Stimulated activated CD4-positive, alpha-beta T cell treated with anti-CD3 and anti-CD28 coated beads, Interleukin-4, amount 100 ng/mL, for 24 hours (primary cell): ENCODE measurements around the gene PRIMA1.
"Not testable (repeated sequence)": the region's sequence is repeated elsewhere in the genome, so short reads cannot be mapped to it uniquely, and the experiment has no call there.

Experiments used
- DNase-seq: peaks from one replicate; pipeline ENCODE4 v3.0.0-alpha.2; 2020

PRIMA1 gene, protein sequence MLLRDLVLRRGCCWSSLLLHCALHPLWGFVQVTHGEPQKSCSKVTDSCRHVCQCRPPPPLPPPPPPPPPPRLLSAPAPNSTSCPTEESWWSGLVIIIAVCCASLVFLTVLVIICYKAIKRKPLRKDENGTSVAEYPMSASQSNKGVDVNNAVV

DNA sequence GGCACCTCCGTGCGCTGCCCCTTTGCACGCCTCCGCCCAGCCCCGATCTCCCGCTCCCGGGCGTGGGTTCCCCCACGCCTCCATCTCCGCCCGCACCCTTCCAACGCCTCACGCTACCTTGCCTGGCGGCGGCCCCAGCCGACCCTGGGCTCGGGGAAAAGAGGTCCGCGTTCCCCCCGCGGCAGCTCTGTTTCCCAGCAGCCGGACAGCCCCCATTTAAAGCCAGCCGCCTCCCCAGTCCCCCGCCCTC lies at the start of gene PRIMA1:
PRIMA1 (minus strand) TSS at position 193 of the 250 bp plus-strand sequence. CDS start 767 bp downstream, outside the sequence.
- no peak for DNase-seq

DNA sequence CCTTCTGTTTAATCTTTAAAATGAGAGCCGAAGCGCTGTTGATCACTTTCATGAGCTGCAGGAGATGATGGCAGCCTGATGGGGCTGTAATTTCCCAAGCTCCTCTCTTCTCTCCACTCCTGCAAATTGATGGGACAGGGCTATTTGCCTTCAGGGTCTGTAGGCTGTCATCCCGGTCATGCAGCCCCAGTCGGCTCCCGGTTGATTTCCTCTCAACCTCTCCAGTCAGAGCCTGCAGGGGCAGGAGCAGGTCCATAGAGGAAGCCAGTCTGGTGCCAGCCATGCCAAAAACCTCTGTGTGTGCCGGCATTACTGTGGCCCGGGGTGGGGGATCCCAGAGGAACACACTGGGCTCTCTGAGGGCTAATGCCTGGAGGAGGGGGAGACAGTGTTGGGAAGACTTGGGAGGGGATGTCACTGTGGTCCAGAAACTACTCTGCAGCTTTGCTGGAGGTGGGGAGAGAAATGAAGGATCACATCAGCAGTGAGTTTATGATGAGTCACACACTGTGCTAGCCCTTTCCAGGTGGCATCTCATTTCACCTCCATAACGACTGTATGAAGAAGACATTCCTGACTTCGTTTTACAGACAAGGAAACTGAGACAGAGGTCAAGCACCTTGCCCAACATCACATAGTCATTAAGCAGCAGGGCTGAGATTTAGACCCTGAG lies 46.5 kb upstream of the PRIMA1 start:
- no peak for DNase-seq

DNA sequence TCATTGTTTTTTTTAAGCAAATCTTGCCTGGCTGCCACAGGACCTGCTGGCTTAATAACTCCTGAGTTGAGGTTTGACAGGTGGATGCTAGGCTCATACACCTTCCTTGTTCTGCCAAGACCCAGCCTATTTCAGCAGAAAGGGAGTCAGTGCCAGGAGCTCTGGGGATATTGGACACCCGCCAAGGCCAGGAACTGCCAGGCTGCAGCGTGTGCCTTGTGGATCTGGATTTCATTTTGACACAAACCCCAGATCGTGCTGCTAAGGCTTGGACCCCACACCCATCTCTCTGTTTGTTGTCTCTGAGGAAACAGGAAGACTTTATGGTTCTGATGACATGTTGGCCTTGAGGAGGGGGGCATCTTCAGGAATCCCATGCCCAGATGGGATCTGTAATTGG lies 44.4 kb upstream of the PRIMA1 start:
- no peak for DNase-seq

DNA sequence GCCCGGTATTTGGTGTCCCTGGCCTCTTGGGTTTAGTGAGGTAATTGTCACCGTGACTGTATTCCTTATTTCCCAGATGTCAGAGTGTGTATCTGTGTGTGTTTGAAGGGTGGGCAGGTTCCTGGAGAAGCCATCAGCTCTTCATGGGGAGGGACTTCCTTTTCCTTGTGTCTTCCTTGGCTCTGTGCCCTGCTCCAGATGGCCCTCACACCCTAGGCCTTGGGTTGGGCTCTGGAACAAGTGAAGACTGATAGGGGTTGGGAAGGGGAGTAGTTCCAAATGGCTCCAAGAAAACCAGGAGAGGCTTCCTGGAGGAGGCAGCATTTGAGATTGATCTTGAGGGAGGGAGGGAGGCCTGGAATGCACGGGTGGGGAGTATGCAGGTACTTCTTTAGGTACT lies 43.8 kb upstream of the PRIMA1 start:
- DNase-seq, result no peak

DNA sequence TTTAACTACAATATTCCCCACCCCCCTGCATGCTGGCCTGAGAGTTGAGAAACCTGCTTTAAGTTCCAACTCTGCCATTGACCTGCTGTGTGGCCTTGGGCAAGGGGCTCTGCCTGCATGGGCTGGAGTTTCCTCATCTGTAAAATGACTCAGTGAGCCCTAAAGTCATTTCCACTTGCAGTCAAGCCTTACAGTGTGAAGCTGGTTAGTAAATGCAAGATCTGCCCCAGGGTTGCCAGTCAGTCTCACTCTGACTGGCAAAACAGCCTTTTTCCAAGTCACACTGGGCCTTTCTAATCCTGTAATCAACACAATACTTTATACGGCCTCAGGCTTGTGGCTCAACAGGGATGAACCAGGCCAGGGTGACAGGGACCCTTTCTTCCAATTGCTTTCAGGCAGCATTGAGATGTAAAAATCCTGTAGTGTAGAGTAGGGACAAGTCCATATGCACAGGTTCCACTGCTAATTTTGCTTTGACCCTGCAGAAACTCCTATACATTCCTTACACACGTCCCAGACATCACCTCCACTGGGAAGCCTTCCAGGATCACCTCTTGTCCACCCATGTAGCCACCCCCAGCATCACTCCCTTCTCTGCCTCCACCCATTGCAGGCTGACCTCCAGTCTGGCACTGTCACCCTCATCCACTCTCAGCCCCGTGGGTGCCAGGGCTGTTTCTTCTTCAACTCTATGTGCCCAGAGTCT lies 42.6 kb upstream of the PRIMA1 start:
- no peak for DNase-seq

DNA sequence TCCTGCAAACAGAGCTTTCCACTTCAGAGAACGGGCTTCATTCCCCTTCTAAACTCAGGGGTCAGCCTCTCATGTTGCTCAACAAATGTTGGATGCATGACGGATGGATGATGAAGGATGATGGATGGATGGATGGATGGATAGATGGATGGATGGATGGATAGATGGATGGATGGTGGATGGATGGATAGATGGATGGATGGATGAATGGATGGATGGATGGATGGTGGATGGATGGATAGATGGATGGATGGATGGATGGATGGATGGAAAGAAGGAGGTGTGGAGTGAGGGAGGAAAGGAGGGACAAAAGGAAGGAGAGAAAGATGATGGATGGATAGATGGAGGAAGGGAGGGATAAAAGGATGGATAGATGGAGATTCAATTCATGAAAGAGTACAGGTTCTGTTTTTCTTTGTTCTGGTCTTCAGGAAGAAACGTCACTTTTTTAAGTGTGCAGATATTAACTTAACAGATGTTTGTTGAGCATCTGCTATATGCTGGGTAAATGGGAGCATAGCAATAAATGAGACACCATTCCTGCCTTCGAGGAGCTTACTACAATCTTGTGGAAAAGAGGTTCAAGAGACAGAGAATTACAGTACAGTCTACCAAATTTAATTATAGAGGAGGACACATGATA lies 41.7 kb upstream of the PRIMA1 start:
- no peak for DNase-seq

DNA sequence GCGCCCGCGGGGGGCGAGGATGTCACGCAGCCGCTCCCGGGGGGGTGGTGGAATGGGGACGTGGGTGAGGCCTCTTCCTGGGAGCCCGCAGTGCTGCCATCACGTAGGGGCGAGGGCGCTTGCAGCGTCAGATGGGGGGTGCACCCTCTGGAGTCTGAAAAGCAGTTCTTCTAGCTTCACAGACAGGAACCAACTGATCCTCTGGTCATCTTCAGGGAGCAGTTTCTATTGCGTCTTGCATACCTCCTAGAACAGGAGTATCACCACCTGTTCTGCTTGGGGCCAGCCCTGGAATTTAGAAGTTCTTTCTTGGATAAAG lies 36.9 kb upstream of the PRIMA1 start:
- DNase-seq, result no peak

DNA sequence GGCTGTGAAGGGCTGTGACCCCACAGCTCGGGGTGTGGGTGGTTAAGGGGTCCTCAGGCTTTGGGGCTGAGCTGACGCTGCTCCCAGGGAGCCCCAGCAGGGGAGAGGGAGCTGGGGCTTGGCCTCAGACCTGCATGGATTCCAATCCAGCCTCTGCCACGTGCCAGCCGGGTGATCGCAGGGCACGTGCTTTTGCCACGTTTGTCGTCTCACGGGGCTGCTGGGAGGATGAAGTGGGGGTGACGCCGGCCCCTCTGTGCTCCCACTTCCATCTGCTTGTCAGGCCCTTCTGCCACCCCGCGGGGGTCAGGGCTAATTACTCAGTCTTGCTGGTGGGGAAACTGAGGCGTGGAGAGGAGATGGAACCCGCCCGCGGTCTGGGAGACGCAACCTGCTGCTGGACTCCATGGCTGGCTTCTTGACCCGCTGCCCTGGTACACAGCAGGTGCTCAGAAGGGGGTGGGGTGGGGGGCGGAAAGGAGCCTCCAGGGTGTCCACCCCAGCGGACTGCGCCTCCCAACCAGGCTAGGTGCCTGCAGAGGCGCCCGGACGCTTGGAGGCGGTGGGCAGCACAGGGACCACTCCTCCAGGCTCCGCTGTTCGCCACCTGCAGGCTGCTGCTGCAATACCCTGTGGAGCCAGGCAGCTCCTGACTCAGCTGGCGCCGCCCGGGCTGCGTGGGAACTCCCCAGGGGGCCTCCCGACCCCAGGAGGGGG lies 36.4 kb upstream of the PRIMA1 start:
- DNase-seq, result no peak

DNA sequence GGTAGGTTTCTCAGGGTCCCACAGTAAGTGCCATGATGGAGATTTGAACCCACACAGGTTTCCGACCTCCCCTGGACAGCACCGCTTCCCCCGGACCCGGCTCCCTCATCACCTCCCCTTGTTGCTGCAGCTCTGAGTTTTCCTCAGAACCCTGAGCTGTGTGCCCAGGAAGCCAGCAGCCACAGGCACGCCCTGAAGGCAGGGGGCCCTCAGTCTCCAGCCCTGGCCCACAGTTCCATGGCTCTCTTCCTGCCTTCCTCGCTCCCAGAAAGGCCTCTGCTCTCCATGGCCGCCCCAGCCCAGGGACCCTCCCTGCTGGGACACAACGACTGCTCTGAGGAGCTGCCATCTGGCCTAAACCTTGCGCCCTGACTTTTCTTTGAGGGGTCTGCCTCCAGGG lies 35.8 kb upstream of the PRIMA1 start:
- no peak for DNase-seq

DNA sequence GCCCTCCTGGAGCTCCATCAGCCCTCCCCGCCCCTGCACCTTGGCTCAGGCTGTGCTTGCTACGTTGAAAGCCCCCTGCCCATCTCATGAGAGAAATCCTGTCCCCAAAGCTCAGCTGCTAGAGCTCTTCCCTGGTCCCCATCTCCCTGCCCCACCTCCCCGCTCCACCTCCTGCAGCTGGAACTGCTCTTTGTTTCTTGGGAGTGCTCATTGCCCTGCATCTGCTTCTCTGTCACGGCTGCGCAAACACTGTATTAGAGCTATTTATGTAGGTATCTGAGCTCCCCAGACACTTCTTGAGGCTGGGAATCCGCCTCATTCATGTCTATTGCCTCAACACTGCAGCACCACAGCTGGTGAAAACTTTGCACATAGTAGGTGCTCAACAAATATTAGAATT lies 32.8 kb upstream of the PRIMA1 start:
- no peak for DNase-seq

DNA sequence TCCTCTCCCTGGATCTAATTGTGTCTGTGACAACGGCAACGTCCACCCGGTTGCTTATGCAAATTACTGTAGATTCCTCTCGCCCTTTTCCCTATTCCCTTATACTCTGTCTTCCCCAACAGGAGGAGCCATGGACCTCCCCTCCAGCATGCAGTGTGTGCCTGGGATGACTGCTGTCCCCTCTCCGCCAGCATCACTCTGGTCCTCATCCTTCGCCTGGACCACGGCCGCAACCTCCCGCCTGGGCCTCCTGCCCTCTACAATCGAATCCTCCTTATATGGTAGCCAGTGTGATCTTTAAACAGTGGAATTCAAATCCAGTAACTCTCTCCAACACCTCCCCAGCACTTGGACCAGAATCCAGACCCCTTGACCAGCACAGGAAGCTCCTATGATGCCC lies 30.6 kb upstream of the PRIMA1 start:
- no peak for DNase-seq

DNA sequence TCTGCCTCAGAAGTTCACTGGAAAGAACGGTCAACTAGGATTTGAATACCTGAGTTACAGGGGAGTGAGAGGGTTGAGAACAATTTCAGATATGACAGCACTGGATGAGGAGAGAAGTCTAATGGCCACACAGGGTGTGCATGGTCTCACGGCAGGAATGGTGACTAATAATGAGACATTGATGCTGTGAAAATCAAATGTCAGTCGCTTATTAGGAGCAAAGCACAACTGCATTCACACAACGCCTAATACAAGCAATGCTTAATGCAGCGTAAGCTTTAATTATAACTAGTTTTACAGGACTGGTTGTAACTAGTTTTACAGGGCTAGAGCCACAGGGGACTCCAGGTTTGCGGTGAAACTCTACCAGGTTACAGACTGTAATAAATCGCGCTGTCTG lies 23.4 kb upstream of the PRIMA1 start:
- no peak for DNase-seq

DNA sequence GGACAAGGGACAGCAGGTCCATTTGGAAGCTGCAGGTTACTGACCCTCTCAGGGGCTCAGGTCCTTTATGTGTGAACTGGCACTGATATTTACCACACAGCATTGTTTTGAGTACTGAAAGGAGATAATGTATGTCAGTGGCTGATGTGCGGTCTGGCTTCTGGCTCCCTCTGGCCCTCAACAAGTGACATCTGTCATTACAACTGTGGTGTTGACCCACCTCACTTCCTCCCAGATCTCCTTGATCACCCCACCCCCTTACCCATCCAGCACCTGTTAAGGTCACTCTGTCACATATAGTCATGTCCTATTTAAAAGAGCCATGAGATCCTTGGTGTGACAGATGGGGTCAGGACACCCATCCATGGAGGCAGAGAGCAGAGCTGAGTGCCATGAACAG lies 22.7 kb upstream of the PRIMA1 start:
- DNase-seq, result no peak

DNA sequence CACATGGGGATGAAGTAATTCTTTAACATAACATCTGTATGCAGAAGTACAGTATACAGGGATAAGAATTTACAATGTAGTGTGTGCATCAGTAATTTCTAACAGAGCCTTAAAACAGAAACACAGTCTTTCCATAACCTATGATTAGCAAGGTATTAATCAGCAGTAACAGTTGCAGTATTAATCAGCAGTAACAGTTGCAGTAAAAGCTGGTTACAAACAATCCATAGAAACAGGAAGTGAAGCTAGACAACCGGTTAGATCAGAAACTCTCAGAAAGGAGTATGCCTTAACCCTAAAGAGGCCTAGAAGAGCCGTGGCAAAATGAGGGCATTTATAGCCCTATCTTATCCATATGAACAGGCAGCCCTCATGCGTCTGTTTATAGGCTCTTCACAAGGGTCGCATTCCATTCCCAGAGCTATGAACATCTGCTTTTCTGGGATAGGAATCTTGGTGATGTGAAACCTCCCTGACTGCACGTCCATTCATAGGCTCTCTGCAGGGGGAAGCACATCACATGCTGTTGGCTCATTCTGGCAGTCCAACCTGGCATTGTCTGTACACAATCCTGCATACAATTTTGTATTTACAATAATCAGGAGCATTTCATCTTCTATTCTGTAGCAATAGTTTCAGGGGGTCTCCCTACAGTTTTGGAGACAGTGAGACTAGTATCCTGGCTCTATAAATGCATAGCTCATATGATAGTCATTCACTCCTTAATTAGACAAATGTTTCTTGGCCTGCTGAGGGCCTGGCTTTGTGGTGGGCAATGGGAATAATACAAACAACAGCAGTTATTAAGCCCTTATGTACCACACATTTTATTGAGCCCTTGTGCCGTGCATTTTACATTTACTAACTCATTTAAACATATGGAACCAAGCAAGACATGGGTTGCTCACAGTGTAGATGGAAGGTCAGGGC lies 21.5 kb upstream of the PRIMA1 start:
- not testable (repeated sequence) for DNase-seq

DNA sequence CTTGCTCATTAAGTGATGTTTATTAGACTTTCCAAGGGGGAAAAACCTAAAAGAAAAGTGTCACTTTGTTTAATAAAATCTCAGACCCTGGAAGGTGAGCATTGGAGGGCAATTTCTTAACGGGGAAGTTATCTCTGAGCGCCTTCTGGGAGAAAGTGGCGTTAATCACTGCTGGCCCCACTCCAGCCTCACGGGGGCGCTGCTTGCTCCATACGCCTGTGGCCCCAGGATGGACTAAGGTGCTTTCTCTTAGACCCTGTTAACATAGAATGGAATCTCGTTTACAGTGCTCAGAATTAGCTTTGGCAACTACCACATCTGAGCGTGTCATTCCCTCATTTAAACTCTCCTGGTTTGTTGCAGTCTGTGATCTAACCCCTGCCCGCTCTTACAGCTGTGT lies 16.4 kb upstream of the PRIMA1 start:
- no peak for DNase-seq

DNA sequence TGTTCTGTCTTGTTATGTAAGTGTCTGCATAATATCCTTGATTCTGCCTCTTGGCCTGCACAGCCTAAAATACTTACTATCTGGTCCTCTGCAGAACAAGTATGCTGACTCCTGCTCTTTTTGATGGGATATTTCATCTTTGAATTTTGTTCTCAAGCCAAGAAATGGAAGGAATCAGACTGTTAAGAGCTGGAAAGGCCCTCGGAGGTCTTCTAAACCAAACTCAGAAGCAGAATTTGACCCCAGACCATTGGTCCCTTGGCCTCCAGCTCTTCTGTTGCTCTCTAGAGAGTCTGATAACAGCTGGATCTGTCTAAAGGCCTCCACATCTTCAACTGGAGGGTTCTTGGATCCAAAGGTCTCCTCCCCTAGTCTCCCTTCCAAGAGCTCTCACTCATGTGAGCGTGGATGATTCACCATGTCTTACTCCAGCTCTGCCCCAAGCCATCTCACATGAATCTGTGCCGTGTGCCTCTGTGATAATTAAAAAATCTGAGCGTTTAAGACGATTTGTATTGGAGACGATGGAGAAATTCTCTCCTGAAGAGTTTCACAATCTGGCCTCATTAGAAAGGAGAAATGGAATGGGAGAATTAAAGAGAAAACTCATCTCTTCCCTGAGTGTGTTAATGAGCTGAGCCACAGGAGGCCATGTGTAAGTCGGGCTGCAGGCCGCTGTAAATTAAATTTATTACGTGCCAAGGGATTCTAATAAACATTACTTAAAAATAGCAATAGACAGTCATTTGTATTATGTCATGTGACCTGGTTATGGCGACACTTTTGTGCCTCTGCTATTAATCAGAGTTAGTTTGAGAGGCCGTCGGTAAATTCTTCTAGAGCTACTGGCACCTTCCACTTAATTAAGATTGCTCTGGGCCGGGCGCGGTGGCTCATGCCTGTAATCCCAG lies 15.4 kb upstream of the PRIMA1 start:
- DNase-seq, result no peak

DNA sequence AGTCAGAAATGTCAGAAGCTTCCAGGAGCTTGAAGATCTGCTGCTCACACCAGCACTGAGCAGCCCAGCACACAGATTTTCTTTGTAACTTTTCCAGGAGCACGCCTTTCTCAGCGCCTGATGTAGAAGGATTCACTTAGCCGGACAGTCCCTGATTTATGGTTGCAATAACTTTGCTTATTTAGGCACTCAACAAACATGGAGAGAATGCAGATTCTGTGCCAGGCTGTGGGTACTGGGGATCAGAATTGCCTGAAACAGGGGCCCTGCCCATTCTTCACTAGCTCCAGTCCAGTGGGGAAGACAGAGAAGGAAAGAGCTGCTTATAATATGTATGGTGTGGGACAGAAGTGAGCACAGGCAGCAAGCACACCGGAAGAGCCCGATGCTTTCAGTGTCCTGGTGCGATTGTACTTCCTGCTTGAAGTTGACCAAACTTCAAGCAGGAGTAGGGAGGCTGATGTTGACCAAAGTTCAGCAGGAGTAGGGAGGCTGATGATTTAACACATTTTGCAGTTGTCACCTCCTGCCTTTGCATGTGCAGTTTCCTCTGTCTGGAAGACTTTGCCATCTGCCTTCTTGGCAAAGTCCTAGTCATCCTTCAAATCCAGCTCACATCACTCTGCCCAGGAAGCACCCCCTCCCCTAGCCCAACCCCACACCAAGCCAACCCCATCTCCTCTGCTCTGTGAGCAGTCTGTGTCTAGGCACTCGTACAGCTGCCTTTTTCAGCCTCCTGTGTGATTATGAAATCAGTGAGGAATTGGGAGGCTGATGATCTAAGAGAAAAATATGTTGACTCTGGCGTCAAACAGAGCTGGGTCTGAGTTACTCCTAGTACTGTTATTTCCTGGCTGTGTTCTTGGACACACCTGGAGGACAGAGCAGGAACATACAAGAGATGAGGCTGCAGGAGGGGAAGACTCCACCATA lies 12.0 kb upstream of the PRIMA1 start:
- DNase-seq, result no peak

DNA sequence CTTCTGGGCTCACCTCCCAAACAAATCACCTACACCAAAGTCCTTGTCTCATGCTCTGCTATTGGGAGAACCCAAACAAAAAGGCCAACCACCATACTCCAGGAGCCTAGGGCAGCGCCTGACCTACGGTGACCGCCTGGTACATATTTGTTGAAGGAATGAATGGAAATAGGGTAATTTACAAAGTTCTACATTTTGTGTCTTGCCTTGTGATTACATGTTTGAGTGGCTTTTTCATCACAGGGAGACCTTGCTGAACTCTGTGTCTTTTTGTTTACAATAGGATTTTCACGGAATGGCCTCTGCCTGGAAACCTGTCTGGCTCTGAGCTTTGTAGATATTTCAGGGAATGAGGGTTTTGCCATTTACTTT lies 11.3 kb upstream of the PRIMA1 start:
- DNase-seq, result no peak

DNA sequence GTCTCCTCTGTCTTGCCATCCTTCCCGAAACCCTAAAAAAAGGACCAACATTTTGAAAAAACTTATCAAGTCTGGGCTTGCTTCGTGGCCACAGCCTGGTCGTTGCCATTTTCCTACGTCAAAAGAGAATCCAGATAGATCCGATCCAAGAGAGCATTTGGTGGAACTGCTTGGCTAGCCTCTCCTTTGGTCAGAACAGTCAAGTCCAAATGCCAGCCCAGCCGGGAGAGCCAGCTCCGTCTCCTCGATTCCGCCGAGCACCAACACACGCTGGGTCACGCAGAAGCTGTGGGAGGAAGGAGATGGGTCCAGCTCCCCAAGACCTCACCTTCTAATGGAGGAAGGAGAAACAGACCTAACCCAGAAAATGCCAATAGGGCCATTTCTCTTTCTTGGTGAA lies 9.3 kb upstream of the PRIMA1 start:
- no peak for DNase-seq

DNA sequence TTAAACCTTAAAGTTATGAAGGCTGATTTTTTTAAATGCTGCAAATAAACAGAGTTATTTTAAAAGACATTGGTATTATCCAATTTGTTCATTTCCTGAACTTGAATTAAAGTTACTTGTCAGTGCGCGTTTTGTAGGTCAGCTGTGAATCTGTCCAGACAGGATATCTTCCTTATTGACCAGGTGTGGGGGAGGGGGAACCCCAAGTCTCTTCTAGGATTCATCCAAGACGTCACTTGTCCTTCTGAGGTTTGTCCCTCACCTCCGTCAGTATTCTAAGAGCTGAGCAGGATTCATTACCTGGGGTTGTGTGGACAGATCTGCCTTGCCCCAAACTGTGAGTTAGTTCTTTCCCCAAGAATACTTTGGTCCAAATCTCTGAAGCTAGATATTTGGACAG lies 8.8 kb upstream of the PRIMA1 start:
- no peak for DNase-seq

DNA sequence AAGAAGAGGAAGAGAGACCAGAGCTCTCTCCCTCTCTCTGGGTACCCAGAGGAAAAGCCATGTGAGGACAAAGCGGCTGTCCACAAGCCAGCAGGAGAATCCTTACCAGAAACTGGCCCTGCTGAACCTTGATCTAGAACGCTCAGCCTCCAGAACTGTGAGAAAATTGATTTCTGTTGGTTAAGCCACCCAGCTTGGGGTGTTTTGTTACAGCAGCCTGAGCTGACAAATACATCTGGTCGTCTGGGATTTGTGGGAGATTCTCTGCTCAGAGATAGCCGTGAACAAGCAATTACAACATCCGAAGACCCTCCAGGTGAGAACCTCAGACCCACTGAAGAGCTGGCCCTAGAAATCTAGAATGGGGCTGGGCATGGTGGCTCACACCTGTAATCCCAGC lies 6.5 kb upstream of the PRIMA1 start:
- DNase-seq, result no peak
